ENCODE measurements around the gene GHRHR. TPM values are rescaled to one million over a fixed set of nuclear protein-coding genes. Genes with fewer than 3 reads are reported as not detected.

The GHRHR gene
- total RNA-seq, 2 donors from 2014 or later = not detected

- Histone ChIP-seq H3K27ac (no peak overlapping the region), H3K9me3 (no peaks in the 10 kb centered on the region), H3K4me3 (no peak overlapping the region), H3K4me1 (no peaks in the 10 kb centered on the region), H3K27me3 (no peaks in the 10 kb centered on the region), H3K36me3 (no peaks in the 10 kb centered on the region)
- DNase-seq (ENCODE audit: low spot score) = no peak
- no peak for TF ChIP-seq CTCF (IDR thresholded peaks at IDR 0.05)
Measured at GRCh38 chr7:31019509-31019908, 55.8 kb downstream of the GHRHR start.

- H3K27me3 ChIP-seq = no peaks in the 10 kb centered on the region
- no peaks in the 10 kb centered on the region for H3K9me3 ChIP-seq
- no peaks in the 10 kb centered on the region for H3K36me3 ChIP-seq
- H3K4me1 ChIP-seq = no peaks in the 10 kb centered on the region
- TF ChIP-seq CTCF (IDR thresholded peaks at IDR 0.05) = no peak
- no peak overlapping the region for H3K27ac ChIP-seq
- DNase-seq (ENCODE audit: low spot score) = no peak
- no peak overlapping the region for H3K4me3 ChIP-seq
Measured at GRCh38 chr7:31020161-31020560, 56.4 kb downstream of the GHRHR start.

- Histone ChIP-seq H3K9me3 (no peaks in the 10 kb centered on the region), H3K27ac (no peak overlapping the region), H3K27me3 (no peaks in the 10 kb centered on the region), H3K36me3 (no peaks in the 10 kb centered on the region), H3K4me1 (no peaks in the 10 kb centered on the region), H3K4me3 (no peak overlapping the region)
- no peak for TF ChIP-seq CTCF (IDR thresholded peaks at IDR 0.05)
- DNase-seq (ENCODE audit: low spot score) = no peak
Measured at GRCh38 chr7:31020652-31021051, 56.9 kb downstream of the GHRHR start.

GRCh38 chr7:31022117-31022516 lies 58.4 kb downstream of the GHRHR start:
- Histone ChIP-seq H3K27me3 (no peaks in the 10 kb centered on the region), H3K4me1 (peaks cover 0 to 4% of the 10 kb centered on the region in 2 donors), H3K9me3 (no peaks in the 10 kb centered on the region), H3K36me3 (no peaks in the 10 kb centered on the region), H3K4me3 (no peak overlapping the region), H3K27ac (no peak overlapping the region)
- no peak for TF ChIP-seq CTCF (IDR thresholded peaks at IDR 0.05)
- DNase-seq (ENCODE audit: low spot score) = no peak

GRCh38 chr7:31022726-31023125 lies 59.0 kb downstream of the GHRHR start:
- Histone ChIP-seq H3K9me3 (no peaks in the 10 kb centered on the region), H3K27ac (no peak overlapping the region), H3K27me3 (no peaks in the 10 kb centered on the region), H3K36me3 (no peaks in the 10 kb centered on the region), H3K4me1 (peaks cover 0 to 10% of the 10 kb centered on the region in 2 donors), H3K4me3 (no peak overlapping the region)
- no peak for TF ChIP-seq CTCF (IDR thresholded peaks at IDR 0.05)
- DNase-seq (ENCODE audit: low spot score) = no peak

- Histone ChIP-seq H3K4me3 (no peak overlapping the region), H3K4me1 (peaks cover 0 to 11% of the 10 kb centered on the region in 2 donors), H3K9me3 (no peaks in the 10 kb centered on the region), H3K36me3 (no peaks in the 10 kb centered on the region), H3K27ac (no peak overlapping the region), H3K27me3 (no peaks in the 10 kb centered on the region)
- DNase-seq (ENCODE audit: low spot score) = no peak
- TF ChIP-seq CTCF (IDR thresholded peaks at IDR 0.05) = no peak
Measured at GRCh38 chr7:31023877-31024276, 60.1 kb downstream of the GHRHR start.
